ENCODE results near the gene PAQR4.

PAQR4 gene

DNA sequence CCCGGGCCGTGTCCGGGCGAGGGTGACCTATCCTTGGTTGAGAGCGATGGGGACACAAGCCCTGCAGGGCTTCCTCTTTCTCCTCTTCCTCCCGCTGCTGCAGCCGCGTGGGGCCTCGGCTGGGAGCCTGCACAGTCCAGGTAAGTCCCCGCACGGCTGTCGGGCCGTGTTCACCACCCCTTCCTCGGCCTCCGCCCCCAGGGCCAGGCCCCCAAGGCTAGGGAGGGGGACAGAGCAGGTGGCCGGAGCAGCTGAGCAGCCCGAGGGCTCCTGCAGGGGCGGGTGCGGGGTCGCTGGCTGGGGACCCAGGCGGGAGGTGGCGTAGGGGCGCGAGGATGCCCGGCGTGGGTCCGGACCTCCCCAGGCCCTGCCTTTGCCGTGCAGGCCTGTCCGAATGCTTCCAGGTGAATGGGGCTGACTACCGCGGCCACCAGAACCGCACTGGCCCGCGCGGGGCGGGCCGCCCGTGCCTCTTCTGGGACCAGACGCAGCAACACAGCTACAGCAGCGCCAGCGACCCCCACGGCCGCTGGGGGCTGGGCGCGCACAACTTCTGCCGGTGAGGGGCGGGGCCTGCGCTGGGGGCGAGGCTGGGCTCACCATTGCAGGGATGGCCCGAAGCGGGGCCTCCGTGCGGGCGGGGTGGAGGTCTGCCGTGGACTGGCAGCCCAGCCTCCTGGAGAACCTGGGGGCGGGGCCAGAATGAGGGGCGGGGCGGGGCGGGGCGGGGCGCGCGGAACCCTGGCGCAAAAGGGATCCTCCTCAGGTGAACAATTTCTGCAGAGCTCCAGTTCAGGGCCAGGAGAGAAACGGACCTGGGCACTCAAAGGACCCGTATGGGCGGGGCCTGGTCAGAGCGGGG lies 4.4 kb upstream of the PAQR4 start:
- no peak for DNase-seq (ENCODE audit: low read depth in 2 of 2)

GRCh38 chr16:2966043-2966807 lies 2.9 kb upstream of the PAQR4 start:
- DNase-seq (ENCODE audit: low read depth in 2 of 2) = no peak

DNA sequence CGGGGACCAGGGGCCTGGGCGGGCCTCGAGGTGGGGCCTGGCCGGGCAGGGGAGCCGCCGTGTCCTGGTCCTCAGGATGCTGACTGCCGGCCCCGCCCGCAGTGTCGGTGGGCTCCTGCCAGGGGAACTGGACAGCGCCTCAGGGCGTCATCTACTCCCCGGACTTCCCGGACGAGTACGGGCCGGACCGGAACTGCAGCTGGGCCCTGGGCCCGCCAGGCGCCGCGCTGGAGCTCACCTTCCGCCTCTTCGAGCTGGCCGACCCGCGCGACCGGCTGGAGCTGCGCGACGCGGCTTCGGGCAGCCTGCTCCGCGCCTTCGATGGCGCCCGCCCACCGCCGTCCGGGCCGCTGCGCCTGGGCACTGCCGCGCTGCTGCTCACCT lies 2.3 kb upstream of the PAQR4 start:
- DNase-seq (ENCODE audit: low read depth in 2 of 2) = no peak

- DNase-seq (ENCODE audit: low read depth in 2 of 2) = no peak
Observed at GRCh38 chr16:2967211-2967631, 1.9 kb upstream of the PAQR4 start.

GRCh38 chr16:2967721-2968161 lies 1.4 kb upstream of the PAQR4 start:
- DNase-seq (ENCODE audit: low read depth in 2 of 2) = no peak

GRCh38 chr16:2968368-2968737 lies 795 bp upstream of the PAQR4 start:
- no peak for DNase-seq (ENCODE audit: low read depth in 2 of 2)

- peak; percentile 25 to 61 for DNase-seq (ENCODE audit: low read depth in 2 of 2)
Observed at GRCh38 chr16:2969545-2970521, 685 bp downstream of the PAQR4 start.

DNA sequence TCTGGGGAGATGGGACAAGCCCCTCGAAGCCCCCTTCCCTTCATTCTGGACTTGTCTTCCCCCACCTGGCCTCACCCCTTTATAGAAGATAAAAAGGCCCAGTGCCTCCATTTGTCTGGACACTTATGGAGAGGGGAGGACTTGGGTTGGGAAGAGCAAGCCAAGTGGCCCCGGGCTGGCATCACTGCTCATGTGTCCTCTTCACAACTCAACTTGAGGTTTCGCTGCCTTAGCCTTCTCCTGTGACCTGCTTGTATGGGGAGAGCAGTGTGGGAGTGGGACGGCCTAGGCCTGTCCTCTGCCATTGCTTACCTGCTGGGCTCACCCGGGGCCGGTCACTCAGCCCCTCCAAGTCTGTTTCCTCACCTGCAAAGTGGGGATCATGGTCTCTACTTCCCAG lies 1.4 kb downstream of the PAQR4 start:
- DNase-seq (ENCODE audit: low read depth in 2 of 2) = no peak

- DNase-seq (ENCODE audit: low read depth in 2 of 2) = no peak
Observed at GRCh38 chr16:2971134-2971984, 2.2 kb downstream of the PAQR4 start.

GRCh38 chr16:2971985-2972784 lies 3.0 kb downstream of the PAQR4 start:
- no peak for DNase-seq (ENCODE audit: low read depth in 2 of 2)

DNA sequence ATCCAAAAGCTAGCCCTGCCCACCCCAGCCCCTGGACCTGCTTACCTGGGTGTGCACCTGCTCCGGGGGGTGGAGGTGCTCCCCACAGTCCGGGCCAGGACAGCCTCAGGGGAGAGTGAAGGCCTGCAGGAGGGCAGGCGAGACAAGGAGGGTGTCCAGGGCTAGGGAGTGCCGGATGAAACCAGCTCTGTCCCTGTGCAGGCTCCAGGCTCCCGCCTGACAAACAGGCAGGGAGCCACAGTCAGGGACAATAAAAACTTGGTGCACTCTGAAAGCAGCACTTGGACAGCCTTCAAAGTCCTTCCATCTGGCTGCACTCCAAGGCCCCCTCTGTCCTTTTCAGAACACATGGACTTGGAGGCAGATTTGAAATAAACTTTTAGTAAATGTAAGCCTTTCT lies 3.9 kb downstream of the PAQR4 start:
- no peak for DNase-seq (ENCODE audit: low read depth in 2 of 2)

- DNase-seq (ENCODE audit: low read depth in 2 of 2) = no peak
Observed at GRCh38 chr16:2973605-2974318, 4.6 kb downstream of the PAQR4 start.

- DNase-seq (ENCODE audit: low read depth in 2 of 2) = no peak
Observed at GRCh38 chr16:2974319-2975056, 5.3 kb downstream of the PAQR4 start.

- DNase-seq (ENCODE audit: low read depth in 2 of 2) = no peak
Observed at GRCh38 chr16:2975161-2975795, 6.1 kb downstream of the PAQR4 start.

GRCh38 chr16:2976201-2976600 lies 7.1 kb downstream of the PAQR4 start:
- DNase-seq (ENCODE audit: low read depth in 2 of 2) = no peak

DNA sequence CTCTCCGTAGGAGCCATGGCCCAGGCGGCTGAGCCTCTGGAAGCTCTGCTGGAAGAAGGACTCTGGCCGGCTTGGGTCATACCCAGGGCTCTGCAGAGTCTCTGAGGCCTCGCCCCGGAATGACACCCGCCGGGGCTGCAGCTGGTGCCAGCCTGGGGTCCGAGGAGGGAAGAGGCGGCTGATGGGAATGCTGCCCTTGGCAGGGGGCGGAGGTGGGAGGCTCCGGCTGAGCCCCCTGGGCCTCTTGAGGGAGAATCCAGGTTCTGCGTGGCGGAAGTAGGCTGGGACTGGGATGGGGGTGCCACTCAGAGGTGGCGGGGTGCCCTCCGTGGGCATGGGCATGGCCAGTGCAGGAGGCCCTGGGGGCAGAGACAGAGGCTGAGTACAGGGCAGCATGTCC lies 7.5 kb downstream of the PAQR4 start:
- DNase-seq (ENCODE audit: low read depth in 2 of 2) = no peak

- DNase-seq (ENCODE audit: low read depth in 2 of 2) = no peak
Observed at GRCh38 chr16:2977440-2977839, 8.3 kb downstream of the PAQR4 start.

- no peak for DNase-seq (ENCODE audit: low read depth in 2 of 2)
Observed at GRCh38 chr16:2979669-2980226, 10.6 kb downstream of the PAQR4 start.
